A172 (cell line): ENCODE results near the gene NDUFS6. TPM values are rescaled to one million over a fixed set of nuclear protein-coding genes. Genes with fewer than 3 reads are reported as not detected.

Experiments
- DNase-seq: peaks from one replicate; pipeline ENCODE4 v3.0.0-alpha.2; 2015; ENCODE audit warnings: low spot score
- total RNA-seq: library from RNA; depleted of rRNA; stranded (reverse); fragments of >200 nt; shearing (Covaris generic); gene quantifications from 2 replicates; pipeline ENCODE4 v1.2.3, GENCODE V29; 2014; rRNA removed

NDUFS6 gene
- total RNA-seq, 1 experiment from 2014 or later: 85.8 TPM

DNA sequence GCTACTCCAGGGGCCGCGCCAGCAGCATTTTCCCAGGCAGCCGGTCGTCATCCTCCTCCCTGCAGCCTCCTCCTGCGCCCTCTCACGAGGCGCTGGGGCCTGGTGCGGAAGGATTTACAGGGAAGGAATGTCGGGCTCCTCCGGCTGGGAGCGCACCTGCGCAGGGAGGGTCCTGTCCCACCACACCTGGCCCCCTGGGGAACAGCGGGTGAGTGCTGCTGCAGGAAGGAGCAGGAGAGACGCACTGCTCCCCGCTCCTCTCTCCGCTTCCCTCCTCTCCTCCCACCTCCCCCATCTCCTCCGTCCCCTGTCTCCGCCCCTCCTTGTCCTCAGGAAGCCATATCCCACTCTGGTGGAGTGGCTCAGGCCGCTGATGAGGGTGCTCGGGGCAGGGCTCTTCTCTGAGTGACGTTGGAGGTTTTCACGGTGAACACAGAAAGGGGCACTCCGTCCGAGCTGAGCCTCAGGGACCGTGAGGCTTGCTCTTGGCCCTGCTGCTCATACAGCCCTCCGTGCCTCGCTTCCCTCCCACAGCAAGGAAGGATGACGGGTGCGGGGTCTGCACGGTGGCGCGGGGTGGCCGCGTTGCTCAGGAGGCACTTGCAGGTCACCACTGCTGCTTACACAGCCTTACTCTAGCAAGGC, 50.2 kb downstream of the NDUFS6 start:
- no peak for DNase-seq

GRCh38 chr5:1852324-1852947, 51.2 kb downstream of the NDUFS6 start:
- DNase-seq: no peak

DNA sequence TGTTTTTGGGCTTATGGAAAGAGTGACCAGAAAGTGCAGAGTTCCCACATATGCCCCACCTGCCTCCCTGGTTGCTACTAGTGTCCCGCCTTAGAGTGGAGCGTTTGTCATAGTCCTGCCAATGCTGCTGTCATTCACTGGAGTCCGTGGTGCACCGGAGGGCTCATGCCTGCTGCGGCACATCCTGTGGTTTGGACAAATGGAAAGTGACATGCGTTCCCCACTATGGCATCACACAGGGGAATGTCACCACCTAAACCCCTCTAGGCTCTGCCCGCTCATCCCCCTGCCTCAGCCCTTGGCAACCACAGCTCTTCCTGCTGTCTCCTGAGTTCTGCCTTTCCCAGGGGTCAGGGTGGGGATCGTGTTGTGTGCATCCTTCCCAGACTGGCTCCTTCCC, 52.3 kb downstream of the NDUFS6 start:
- DNase-seq: no peak

- no peak for DNase-seq
Observed at GRCh38 chr5:1855075-1855474, 53.9 kb downstream of the NDUFS6 start.

DNA sequence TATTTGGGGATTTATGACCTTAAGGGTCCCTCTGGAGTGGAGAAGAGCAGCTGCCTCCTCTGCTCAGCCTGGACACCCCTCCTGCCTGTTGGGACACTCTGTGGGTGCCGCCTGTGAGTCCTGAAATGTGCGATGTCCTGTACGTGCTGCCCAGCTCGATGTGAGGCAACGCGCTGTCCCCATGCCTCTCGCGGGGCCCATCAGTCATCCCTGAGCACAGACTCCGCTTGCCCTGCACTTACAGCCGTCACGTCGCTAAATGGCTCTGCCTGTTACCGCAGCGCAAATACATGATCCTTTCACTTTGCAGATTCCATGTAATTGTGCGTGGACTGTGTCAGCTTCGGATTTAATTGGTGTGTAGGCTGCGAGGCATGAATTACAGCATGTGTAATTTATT, 54.4 kb downstream of the NDUFS6 start:
- no peak for DNase-seq

DNA sequence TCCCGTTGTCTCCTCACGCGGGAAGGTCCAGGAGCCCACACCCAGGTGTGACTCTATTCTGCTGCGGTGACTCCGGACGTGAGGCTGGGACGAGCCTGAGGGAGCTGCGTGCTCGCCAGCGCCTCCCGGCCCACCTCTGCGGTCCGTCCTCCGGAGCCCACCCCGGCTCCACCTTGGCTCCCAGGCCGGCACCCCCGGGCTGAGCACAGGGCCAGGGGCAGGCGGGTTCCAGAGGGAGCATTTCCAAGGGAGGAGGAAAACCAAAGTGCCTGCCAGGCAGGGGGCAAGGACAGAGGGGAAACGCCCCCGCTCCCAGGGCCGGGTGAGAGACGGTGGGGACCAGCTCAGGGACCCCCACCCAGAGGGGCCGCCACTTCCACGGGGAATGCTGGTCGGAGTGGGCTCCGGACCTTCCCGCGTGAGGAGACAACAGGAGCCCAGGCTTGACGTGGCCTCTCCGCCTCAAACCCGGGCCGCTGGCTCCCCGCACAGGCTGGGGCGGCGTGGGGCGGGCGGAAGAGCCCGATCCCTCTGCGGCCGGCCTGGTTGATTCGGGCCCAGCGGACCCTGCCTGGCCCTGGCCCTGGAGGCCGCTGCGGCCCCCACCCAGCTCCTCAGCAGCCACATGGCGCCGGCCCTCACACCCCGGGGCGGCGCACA, 55.5 kb downstream of the NDUFS6 start:
- no peak for DNase-seq

GRCh38 chr5:1857256-1857600, 56.0 kb downstream of the NDUFS6 start:
- no peak for DNase-seq

DNA sequence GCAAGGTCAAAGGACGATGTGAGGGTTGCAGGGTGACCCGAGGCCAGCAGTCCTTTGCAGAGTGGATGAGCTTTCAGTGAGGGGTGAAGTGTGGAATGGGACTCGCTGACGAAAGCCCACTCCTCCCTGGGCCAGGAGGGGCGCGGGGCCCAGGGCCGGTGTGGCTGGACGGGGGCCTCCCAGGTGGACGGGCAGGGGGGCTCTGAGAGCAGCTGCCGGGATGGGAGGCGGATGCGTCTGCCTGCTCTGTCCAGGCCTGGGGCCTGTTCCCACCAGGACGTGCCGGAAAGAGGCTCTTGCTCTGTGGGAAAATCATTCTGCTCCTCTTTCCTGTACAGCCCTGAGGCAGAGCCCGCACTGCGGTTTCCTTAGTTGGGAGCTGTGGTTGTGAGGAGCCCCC, 57.2 kb downstream of the NDUFS6 start:
- DNase-seq: no peak

DNA sequence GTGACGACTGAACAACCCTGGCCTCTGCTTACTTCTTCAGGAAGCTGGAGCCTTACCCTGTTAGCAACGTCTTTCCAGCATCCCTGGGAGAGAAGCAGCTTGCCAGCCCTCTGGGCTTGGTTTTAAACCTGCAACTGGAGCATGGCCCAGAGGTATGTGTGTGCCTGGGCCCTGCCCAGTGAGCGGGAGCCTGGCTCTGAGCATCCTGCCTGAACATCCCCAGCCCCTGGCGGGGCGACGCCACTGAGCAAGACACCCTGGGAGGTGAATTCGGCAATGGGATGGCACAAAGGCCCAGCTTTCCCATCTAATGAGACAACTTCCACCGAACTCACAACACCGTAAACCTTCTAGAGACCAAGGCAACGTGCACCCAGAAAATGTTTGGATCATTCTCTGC, 57.9 kb downstream of the NDUFS6 start:
- DNase-seq: no peak

DNA sequence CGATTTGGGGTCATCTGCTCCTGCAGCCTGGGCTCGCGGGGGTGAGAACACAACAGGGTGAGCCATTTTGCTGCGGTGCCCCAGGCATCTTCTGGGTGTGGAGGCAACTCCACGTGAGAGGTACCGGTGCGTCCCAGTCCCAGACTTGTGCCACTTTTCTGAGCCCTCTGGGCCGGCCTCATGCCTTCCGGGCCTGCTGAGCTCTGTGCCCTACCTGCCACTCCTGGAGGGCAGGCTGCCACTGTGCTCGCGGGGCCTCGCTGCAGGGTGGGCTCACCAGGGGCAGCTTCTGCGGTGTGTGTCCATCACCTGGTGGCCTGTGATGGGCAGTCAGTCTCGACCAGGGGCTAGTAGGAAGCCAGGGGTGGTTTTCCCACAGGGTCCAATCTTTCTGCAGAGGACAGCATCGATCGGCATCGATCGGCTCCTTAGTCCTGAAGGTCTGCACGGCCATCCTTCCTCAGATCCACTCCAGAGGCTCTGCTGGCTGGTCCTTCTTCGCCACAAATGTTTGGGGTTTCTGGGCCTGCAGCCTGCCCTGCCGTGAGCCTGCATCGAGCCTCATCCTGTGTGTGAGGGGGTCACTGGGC, 58.9 kb downstream of the NDUFS6 start:
- DNase-seq: no peak

DNA sequence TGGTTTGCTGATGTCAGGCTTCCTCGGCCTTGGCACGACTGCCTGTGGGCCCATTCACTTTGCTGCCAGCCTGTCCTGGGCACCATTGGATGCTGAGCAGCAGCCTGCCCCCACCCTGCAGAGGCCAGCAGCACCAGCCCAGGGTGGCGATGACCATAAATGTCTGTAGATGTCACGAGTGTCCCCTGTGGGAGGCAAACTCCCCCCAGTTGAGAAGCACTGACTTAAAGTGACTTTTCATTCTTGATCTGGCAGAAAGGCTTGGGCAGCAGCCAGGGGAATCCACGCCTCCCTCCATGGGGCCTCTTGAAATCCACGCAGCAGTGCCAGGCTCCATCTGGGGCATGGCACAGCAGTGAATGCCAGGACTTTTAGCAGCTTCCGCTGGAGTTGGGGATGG, 59.7 kb downstream of the NDUFS6 start:
- DNase-seq: no peak

DNA sequence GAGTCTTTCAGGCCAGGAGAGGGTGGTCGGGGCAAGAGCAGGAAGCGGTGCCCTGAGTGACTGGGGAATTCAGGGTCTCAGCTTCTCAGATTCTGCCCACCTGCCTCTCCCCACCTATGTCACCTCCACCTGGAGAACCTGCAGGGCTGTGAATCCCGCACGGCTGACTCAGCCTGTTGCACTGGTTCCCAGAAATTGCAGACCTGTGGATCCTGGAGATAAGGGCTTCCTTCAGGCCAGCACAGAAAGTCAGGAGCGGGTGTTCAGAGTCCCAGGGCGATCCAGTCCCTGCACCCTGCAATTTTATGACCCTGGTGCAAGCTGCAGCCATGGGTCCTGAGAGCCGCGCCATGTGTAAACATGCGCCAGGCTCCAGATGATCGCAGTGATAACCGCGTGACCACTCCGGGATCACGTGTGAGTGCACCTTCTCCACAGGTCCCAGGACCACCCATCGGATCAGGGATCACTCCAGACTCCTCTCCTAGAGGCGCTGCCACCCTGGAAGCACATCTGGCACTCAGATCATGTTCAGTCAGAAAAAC, 63.8 kb downstream of the NDUFS6 start:
- no peak for DNase-seq

DNA sequence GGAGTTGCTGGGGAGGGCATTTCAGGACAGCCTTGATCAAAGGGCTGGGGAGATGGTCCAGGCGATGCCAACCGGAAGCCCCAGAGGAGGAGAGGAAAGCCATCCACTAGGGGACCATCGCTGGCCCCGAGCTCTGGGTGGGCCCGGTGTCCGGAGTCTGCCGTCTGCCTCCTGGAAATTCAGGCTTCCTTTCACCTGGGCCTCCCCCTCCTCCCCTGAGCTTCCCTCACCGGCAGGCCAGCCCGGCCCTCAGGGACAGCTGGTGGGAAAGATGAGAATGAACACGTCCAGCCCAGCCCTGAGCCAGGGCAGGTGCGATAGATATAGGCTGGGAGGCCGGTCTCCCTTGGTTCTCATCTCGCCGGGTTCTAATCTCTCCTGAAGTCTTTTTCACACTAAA, 64.3 kb downstream of the NDUFS6 start:
- DNase-seq: no peak

Other genes with a start within 250 kb of the NDUFS6 start
- gene MRPL36, start 1.6 kb upstream of the NDUFS6 start, total RNA-seq: 37.3 and 60.5 TPM in 2 replicates
- not detected in 2 replicates for gene IRX4, start 81.5 kb downstream of the NDUFS6 start, total RNA-seq